Ascending aorta (tissue), 2 donors: ENCODE data around the gene AUTS2. TPM values are rescaled to one million over a fixed set of nuclear protein-coding genes. Genes with fewer than 3 reads are reported as not detected.

Source experiments
- DNase-seq, 2 donors: peaks; one replicate each; pipeline ENCODE4 v3.0.0-alpha.2; 2019; ENCODE audit warnings: low spot score in 2 of 2
- H3K27ac ChIP-seq, 2 donors: fragments of 200-600 bp; sonication (generic); one replicate each; pipeline ENCODE4 v1.5.1; 2016 to 2017; ENCODE audit warnings: mild to moderate bottlenecking in 1 of 2
- H3K27me3 ChIP-seq: fragments of 200-600 bp; sonication (generic); one replicate; pipeline ENCODE4 v1.5.1; 2017
- H3K36me3 ChIP-seq, 2 donors: fragments of 200-600 bp; sonication (generic); one replicate each; pipeline ENCODE4 v1.5.1; 2016
- H3K4me1 ChIP-seq, 2 donors: fragments of 200-600 bp; sonication (generic); one replicate each; pipeline ENCODE4 v1.5.1; 2016 to 2017; ENCODE audit warnings: mild to moderate bottlenecking in 1 of 2
- H3K4me3 ChIP-seq, 2 donors: fragments of 200-600 bp; sonication (generic); one replicate each; pipeline ENCODE4 v1.5.1; 2016 to 2017; ENCODE audit warnings: mild to moderate bottlenecking in 1 of 2
- H3K9me3 ChIP-seq, 2 donors: fragments of 200-600 bp; sonication (generic); one replicate each; pipeline ENCODE4 v1.5.1; 2016
- CTCF ChIP-seq, 3 experiments: fragments of 200-600 bp in 2 of 3; fragments of 450-650 bp in 1 of 3; sonication (generic) in 2 of 3; IDR thresholded peaks; one replicate each; pipeline ENCODE4 v1.5.1; 2016 to 2019; ENCODE audit warnings: antibody characterized with exemption in 3 of 3, mild to moderate bottlenecking in 1 of 3, moderate library complexity in 1 of 3
- intact Hi-C: fragments of 100-400 bp; cut with DNase I; formaldehyde crosslinking; loops from one replicate; pipeline ENCODE4 v1.15.1; 2023
- total RNA-seq: library from RNA; depleted of rRNA; stranded (reverse); fragments of >200 nt; gene quantifications from one replicate; pipeline ENCODE4 v1.1.0, GENCODE V29; 2016

AUTS2 gene
- total RNA-seq, 1 donor from 2014 or later = 90.4 TPM

- intact Hi-C loops = no loop called here
- H3K4me1 ChIP-seq = no peaks in the 10 kb centered on the region
- no peaks in the 10 kb centered on the region for H3K9me3 ChIP-seq
- no peak overlapping the region for H3K27ac ChIP-seq
- H3K4me3 ChIP-seq = no peak overlapping the region
- TF ChIP-seq CTCF (IDR thresholded peaks at IDR 0.05) = no peak
- DNase-seq = no peak
- no peaks in the 10 kb centered on the region for H3K27me3 ChIP-seq
- H3K36me3 ChIP-seq = no peaks in the 10 kb centered on the region
These were observed 249.8 kb downstream of the AUTS2 start for GRCh38 chr7:69847921-69848612.

GRCh38 chr7:69849268-69849667, 251.0 kb downstream of the AUTS2 start:
- intact Hi-C loops = no loop called here
- DNase-seq = no peak

GRCh38 chr7:69857014-69857413, 258.7 kb downstream of the AUTS2 start:
- Histone ChIP-seq H3K4me1 (no peaks in the 10 kb centered on the region), H3K4me3 (no peak overlapping the region), H3K36me3 (no peaks in the 10 kb centered on the region), H3K27me3 (no peaks in the 10 kb centered on the region), H3K9me3 (no peaks in the 10 kb centered on the region), H3K27ac (no peak overlapping the region)
- no peak for TF ChIP-seq CTCF (IDR thresholded peaks at IDR 0.05)
- DNase-seq = no peak
- intact Hi-C loops = no loop called here

More at GRCh38 chr7:69849268-69849667, 251.0 kb downstream of the AUTS2 start:
- Histone ChIP-seq H3K4me1 (no peaks in the 10 kb centered on the region), H3K9me3 (no peaks in the 10 kb centered on the region), H3K4me3 (no peak overlapping the region), H3K36me3 (no peaks in the 10 kb centered on the region), H3K27ac (no peak overlapping the region), H3K27me3 (no peaks in the 10 kb centered on the region)
- no peak for TF ChIP-seq CTCF (IDR thresholded peaks at IDR 0.05)

- H3K9me3 ChIP-seq = no peaks in the 10 kb centered on the region
- intact Hi-C loops = no loop called here
- no peaks in the 10 kb centered on the region for H3K27me3 ChIP-seq
- no peaks in the 10 kb centered on the region for H3K4me1 ChIP-seq
- no peak for DNase-seq
- no peaks in the 10 kb centered on the region for H3K36me3 ChIP-seq
- no peak overlapping the region for H3K4me3 ChIP-seq
- no peak overlapping the region for H3K27ac ChIP-seq
- no peak for TF ChIP-seq CTCF (IDR thresholded peaks at IDR 0.05)
These were observed 260.2 kb downstream of the AUTS2 start for GRCh38 chr7:69858471-69858870.

- Histone ChIP-seq H3K36me3 (no peaks in the 10 kb centered on the region), H3K27ac (no peak overlapping the region), H3K27me3 (no peaks in the 10 kb centered on the region), H3K4me1 (no peaks in the 10 kb centered on the region), H3K9me3 (no peaks in the 10 kb centered on the region), H3K4me3 (no peak overlapping the region)
- no peak for TF ChIP-seq CTCF (IDR thresholded peaks at IDR 0.05)
- DNase-seq = no peak
- intact Hi-C loops = no loop called here
These were observed 261.1 kb downstream of the AUTS2 start for GRCh38 chr7:69859342-69859741.

GRCh38 chr7:69860486-69860885, 262.2 kb downstream of the AUTS2 start:
- H3K4me3 ChIP-seq = no peak overlapping the region
- TF ChIP-seq CTCF (IDR thresholded peaks at IDR 0.05) = no peak
- H3K9me3 ChIP-seq = no peaks in the 10 kb centered on the region
- no peak for DNase-seq
- intact Hi-C loops = no loop called here
- no peak overlapping the region for H3K27ac ChIP-seq
- no peaks in the 10 kb centered on the region for H3K36me3 ChIP-seq
- H3K27me3 ChIP-seq = no peaks in the 10 kb centered on the region
- H3K4me1 ChIP-seq = no peaks in the 10 kb centered on the region
